K562 (cell line): Measurements from ENCODE around the gene CYBRD1. TPM values are rescaled to one million over a fixed set of nuclear protein-coding genes. Genes with fewer than 3 reads are reported as not detected.

Experiments
- ATF6 ChIP-seq: sonication (generic); formaldehyde crosslinking; IDR thresholded peaks from 2 replicates; pipeline ENCODE4 v1.4.0; 2020; ENCODE audit warnings: mild to moderate bottlenecking, missing genetic modification reagents
- DMBX1 ChIP-seq: fragments of 250-450 bp; sonication (Bioruptor Pico); IDR thresholded peaks from 2 replicates; pipeline ENCODE4 v1.8.0; 2022; ENCODE audit warnings: inconsistent platforms, mild to moderate bottlenecking, moderate library complexity, borderline replicate concordance
- E2F4 ChIP-seq: sonication (generic); formaldehyde crosslinking; IDR thresholded peaks from 2 replicates; pipeline ENCODE4 v1.8.0; 2022; ENCODE audit warnings: mild to moderate bottlenecking, low read depth, missing genetic modification reagents
- ETV5 ChIP-seq: sonication (generic); formaldehyde crosslinking; IDR thresholded peaks from 2 replicates; pipeline ENCODE4 v1.4.0; 2020; ENCODE audit warnings: low read depth, mild to moderate bottlenecking, missing genetic modification reagents
- FOXK1 ChIP-seq: sonication (generic); formaldehyde crosslinking; IDR thresholded peaks from 2 replicates; pipeline ENCODE4 v1.8.0; 2022; ENCODE audit warnings: missing genetic modification reagents, mild to moderate bottlenecking, borderline replicate concordance
- GTF2F1 ChIP-seq: IDR thresholded peaks from 2 replicates; pipeline ENCODE4 v1.6.1; 2011; ENCODE audit warnings: low read depth, low read length, improper control_type of control experiment
- HES1 ChIP-seq: fragments of 450-650 bp; IDR thresholded peaks from 2 replicates; pipeline ENCODE4 v1.6.1; 2016; ENCODE audit warnings: low read depth, mild to moderate bottlenecking, moderate library complexity
- HEY1 ChIP-seq: fragments of 250-450 bp; sonication (Bioruptor Pico); IDR thresholded peaks from 2 replicates; pipeline ENCODE4 v1.5.0; 2020; ENCODE audit warnings: mild to moderate bottlenecking, moderate library complexity, borderline replicate concordance
- HMBOX1 ChIP-seq: sonication (generic); IDR thresholded peaks from 2 replicates; pipeline ENCODE4 v1.6.1; 2016
- HMG20B ChIP-seq: fragments of 250-450 bp; sonication (Bioruptor Pico); IDR thresholded peaks from 2 replicates; pipeline ENCODE4 v1.5.0; 2021; ENCODE audit warnings: mild to moderate bottlenecking
- NFYB ChIP-seq: IDR thresholded peaks from 2 replicates; pipeline ENCODE4 v1.6.1; 2011; ENCODE audit warnings: mild to moderate bottlenecking, moderate library complexity; ENCODE audit not compliant: insufficient read length; ENCODE audit errors: extremely low read depth
- PHF20 ChIP-seq: fragments of 450-650 bp; IDR thresholded peaks from 2 replicates; pipeline ENCODE4 v1.6.1; 2018; ENCODE audit not compliant: partially characterized antibody
- SLC30A9 ChIP-seq: fragments of 250-450 bp; sonication (Bioruptor Pico); IDR thresholded peaks from 2 replicates; pipeline ENCODE4 v1.8.0; 2022; ENCODE audit warnings: mild to moderate bottlenecking, moderate library complexity
- SOX6 ChIP-seq: fragments of 450-650 bp; IDR thresholded peaks from 2 replicates; pipeline ENCODE4 v1.6.1; 2014; ENCODE audit warnings: mild to moderate bottlenecking
- TCF15 ChIP-seq: fragments of 250-450 bp; sonication (Bioruptor Pico); IDR thresholded peaks from 2 replicates; pipeline ENCODE4 v1.8.0; 2022; ENCODE audit warnings: moderate library complexity, mild to moderate bottlenecking, inconsistent platforms
- TGIF2 ChIP-seq: sonication (generic); formaldehyde crosslinking; IDR thresholded peaks from 2 replicates; pipeline ENCODE4 v1.8.1; 2022; ENCODE audit warnings: mild to moderate bottlenecking, missing genetic modification reagents, moderate library complexity
- THAP12 ChIP-seq: fragments of 250-450 bp; sonication (Bioruptor Pico); IDR thresholded peaks from 2 replicates; pipeline ENCODE4 v1.9.0; 2021; ENCODE audit warnings: mild to moderate bottlenecking, inconsistent platforms
- ZNF232 ChIP-seq: sonication (generic); formaldehyde crosslinking; IDR thresholded peaks from 2 replicates; pipeline ENCODE4 v1.8.0; 2022; ENCODE audit warnings: mild to moderate bottlenecking, missing genetic modification reagents
- ZNF699 ChIP-seq: fragments of 250-450 bp; sonication (Bioruptor Pico); IDR thresholded peaks from 2 replicates; pipeline ENCODE4 v1.8.0; 2021; ENCODE audit warnings: mild to moderate bottlenecking, moderate library complexity; ENCODE audit not compliant: insufficient replicate concordance
- polyA plus RNA-seq, 8 experiments: library from polyadenylated mRNA; depleted of rRNA in 4 of 8; stranded (reverse) in 5 of 8; unstranded in 3 of 8; fragments of >200 nt; fragmentation: Nextera tagmentation in 2 of 8; fragmentation: Illumina TruSeq in 1 of 8; extraction: Ambion mirVana in 2 of 8; extraction: Trizol in 1 of 8; gene quantifications; 2 replicates each; pipeline versions ENCODE4 v1.2.1 to v1.2.3, GENCODE V29; 2011 to 2014; ENCODE audit warnings: inconsistent platforms in 1 of 8, missing spikeins in 1 of 8
- total RNA-seq, 7 experiments: library from RNA; depleted of rRNA in 6 of 7; stranded (reverse); fragments of >200 nt in 6 of 7; fragmentation: Illumina TruSeq in 2 of 7; extraction: Trizol in 2 of 7; gene quantifications; 2 replicates each; pipeline versions ENCODE4 v1.2.1 to v1.2.3, GENCODE V29; 2011 to 2021; ENCODE audit warnings: low replicate concordance in 1 of 7

The CYBRD1 gene
- total and polyA plus RNA-seq, 9 of the 15 experiments (the other 6 are each of a cell fraction or from before 2014, with no cell fraction given), result 9.6 to 22.4 (median 15.6) TPM

- TF ChIP-seq HES1 (no peak), ATF6 (CRISPR knock-in tag) (no peak), HEY1 (CRISPR knock-in tag) (no peak), TGIF2 (CRISPR knock-in tag) (no peak), ZNF232 (no peak), THAP12 (CRISPR knock-in tag) (no peak), FOXK1 (no peak), ZNF699 (CRISPR knock-in tag) (no peak), SOX6 (peak; percentile 37; the same call in 1 of the 2 replicates), PHF20 (no peak), TCF15 (CRISPR knock-in tag) (no peak), HMG20B (CRISPR knock-in tag) (no peak), NFYB (peak; percentile 36), ETV5 (CRISPR knock-in tag) (0 out of 2 replicates have a peak, but pooled peaks have one; percentile 17), DMBX1 (no peak), E2F4 (no peak), HMBOX1 (no peak), GTF2F1 (no peak), SLC30A9 (CRISPR knock-in tag) (no peak)
Observed at GRCh38 chr2:171523088-171524017, 1.1 kb downstream of the CYBRD1 start (continued).
